ENCODE results near the gene PEX19.
"Not testable (repeated sequence)": the region's sequence is repeated elsewhere in the genome, so short reads cannot be mapped to it uniquely, and the experiment has no call there.

Gene PEX19

GRCh38 chr1:160307118-160307791 lies 22.3 kb upstream of the PEX19 start:
- TF ChIP-seq POLR2AphosphoS5 (IDR thresholded peaks at IDR 0.05; ENCODE audit: low read depth, low read length) (no peak), TAF1 (IDR thresholded peaks at IDR 0.05; ENCODE audit: borderline replicate concordance, low read depth, low read length) (no peak), POLR2A (IDR thresholded peaks at IDR 0.05; ENCODE audit: low read depth, low read length) (no peak)
- FAIRE-seq: no peak
- DNase-seq (ENCODE audit: insufficient read length): no peak

DNA sequence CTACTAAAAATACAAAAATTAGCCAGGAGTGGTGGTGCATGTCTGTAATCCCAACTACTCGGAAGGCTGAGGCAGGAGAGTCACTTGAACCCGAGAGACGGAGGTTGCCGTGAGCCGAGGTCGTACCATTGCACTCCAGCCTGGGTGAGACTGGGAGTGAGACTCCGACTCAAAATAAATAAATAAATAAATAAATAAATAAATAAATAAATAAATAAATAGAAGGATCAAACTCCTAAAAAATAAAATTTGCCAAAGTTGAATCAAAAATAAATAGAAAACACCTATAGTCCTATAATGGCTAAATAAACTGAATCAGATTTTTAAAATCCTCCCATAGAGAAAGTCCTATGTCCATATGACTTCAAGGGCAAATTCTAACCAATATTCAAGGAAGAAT lies 15.2 kb upstream of the PEX19 start:
- no peak for DNase-seq (ENCODE audit: insufficient read length)
- TF ChIP-seq POLR2AphosphoS5 (IDR thresholded peaks at IDR 0.05; ENCODE audit: low read depth, low read length): no peak
- no peak for TF ChIP-seq POLR2A (IDR thresholded peaks at IDR 0.05; ENCODE audit: low read depth, low read length)
- no peak for TF ChIP-seq TAF1 (IDR thresholded peaks at IDR 0.05; ENCODE audit: borderline replicate concordance, low read depth, low read length)
- FAIRE-seq: no peak

- DNase-seq (ENCODE audit: insufficient read length) (no peak), FAIRE-seq (no peak)
- TF ChIP-seq POLR2A (IDR thresholded peaks at IDR 0.05; ENCODE audit: low read depth, low read length) (no peak), POLR2AphosphoS5 (IDR thresholded peaks at IDR 0.05; ENCODE audit: low read depth, low read length) (no peak), TAF1 (IDR thresholded peaks at IDR 0.05; ENCODE audit: borderline replicate concordance, low read depth, low read length) (no peak)
These were observed 11.1 kb upstream of the PEX19 start for GRCh38 chr1:160296036-160296435.

- FAIRE-seq (no peak), DNase-seq (ENCODE audit: insufficient read length) (no peak)
- TF ChIP-seq POLR2A (IDR thresholded peaks at IDR 0.05; ENCODE audit: low read depth, low read length) (no peak), POLR2AphosphoS5 (IDR thresholded peaks at IDR 0.05; ENCODE audit: low read depth, low read length) (no peak), TAF1 (IDR thresholded peaks at IDR 0.05; ENCODE audit: borderline replicate concordance, low read depth, low read length) (no peak)
These were observed 8.4 kb upstream of the PEX19 start for GRCh38 chr1:160293020-160293968.

DNA sequence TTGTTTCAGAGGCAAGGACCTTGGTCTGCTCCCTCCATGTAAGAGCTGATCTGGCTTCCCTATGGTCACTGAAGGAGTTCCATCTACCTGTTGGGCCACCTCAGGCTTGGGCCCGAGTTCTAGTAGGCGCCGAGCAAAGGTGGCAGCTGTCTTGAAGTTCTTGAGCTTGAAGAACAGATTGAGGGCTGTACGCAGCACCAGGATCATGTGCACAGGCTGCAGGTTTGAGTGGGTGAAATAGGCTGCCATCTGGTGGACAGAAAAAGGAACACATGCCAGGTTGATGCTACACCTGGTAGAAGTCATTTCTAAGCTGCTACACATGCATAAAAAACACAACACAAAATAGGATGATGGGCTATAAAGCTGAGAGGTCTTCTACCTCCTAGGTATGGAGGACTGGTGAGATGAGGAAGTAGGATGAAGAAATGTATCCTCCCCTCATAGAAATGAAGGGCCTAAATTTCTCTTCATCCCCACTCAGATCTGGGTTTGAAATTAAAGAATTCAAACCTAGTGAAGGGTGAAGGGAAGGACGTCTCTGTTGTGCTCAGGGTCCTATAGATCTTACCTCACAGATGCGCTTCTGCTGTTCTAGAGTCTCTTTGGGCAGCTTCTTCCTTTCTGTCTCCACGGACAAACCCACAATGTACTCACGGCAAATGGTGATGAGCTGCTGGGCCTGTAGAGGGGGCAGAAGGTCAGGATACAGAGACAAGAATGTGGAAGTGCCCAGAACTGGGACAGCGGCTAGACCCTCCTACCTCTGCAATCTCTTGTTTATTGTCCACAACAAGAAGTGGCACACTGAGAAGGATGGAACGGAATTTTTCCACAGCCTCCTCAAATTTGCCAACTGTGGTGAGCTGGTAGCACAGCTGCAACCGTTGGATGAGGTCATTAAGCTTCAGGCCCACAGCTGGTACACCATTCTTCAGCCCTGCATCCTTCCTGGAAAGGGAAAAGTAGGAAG lies 6.6 kb upstream of the PEX19 start:
- FAIRE-seq (peak; percentile 91), DNase-seq (ENCODE audit: insufficient read length) (peak; percentile 27)
- TF ChIP-seq TAF1 (IDR thresholded peaks at IDR 0.05; ENCODE audit: borderline replicate concordance, low read depth, low read length): no peak
- no peak for TF ChIP-seq POLR2AphosphoS5 (IDR thresholded peaks at IDR 0.05; ENCODE audit: low read depth, low read length)

DNA sequence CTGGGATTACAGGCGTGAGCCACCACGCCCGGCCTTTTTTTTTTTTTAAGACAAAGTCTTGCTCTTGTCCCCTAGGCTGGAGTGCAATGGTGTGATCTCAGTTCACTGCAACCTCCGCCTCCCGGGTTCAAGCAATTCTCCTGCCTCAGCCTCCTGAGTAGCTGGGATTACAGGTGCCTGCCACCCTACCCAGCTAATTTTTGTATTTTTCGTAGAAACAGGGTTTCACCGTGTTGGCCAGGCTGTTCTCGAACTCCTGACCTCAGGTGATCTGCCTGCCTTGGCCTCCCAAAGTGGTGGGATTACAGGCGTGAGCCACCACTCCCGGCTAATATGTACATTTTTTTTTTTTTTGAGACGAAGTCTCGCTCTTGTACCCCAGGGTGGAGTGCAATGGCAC lies 2.8 kb upstream of the PEX19 start:
- FAIRE-seq; DNase-seq (ENCODE audit: insufficient read length): not testable (repeated sequence)

GRCh38 chr1:160285506-160285905 lies 573 bp upstream of the PEX19 start:
- FAIRE-seq: no peak
- DNase-seq (ENCODE audit: insufficient read length): no peak
- no peak for TF ChIP-seq POLR2A (IDR thresholded peaks at IDR 0.05; ENCODE audit: low read depth, low read length)
- TF ChIP-seq TAF1 (IDR thresholded peaks at IDR 0.05; ENCODE audit: borderline replicate concordance, low read depth, low read length): no peak
- TF ChIP-seq POLR2AphosphoS5 (IDR thresholded peaks at IDR 0.05; ENCODE audit: low read depth, low read length): no peak

- FAIRE-seq: peak; percentile 9
- DNase-seq (ENCODE audit: insufficient read length): peak; percentile 20
- TF ChIP-seq TAF1 (IDR thresholded peaks at IDR 0.05; ENCODE audit: borderline replicate concordance, low read depth, low read length) (no peak), POLR2A (IDR thresholded peaks at IDR 0.05; ENCODE audit: low read depth, low read length) (no peak), POLR2AphosphoS5 (IDR thresholded peaks at IDR 0.05; ENCODE audit: low read depth, low read length) (no peak)
These were observed 632 bp downstream of the PEX19 start for GRCh38 chr1:160284220-160284781.

DNA sequence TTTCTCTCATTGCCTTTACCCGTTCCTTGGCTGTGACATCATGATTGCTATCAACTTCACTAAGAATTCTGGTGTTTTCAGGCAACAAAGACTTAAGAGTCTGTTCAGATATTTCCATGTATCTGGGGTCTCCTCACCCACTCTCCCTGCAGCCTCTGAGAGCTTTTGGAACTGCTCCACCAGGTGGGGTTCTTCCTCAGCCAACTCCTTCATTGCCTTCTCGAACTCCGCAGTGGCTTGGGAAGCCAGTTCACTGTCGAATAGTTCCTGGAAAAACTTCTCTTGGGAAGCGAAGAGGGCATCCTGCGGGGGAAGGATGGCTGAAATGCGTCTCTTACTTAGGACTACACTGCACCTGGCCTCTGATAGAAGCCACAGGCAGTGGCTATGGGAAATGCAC lies 2.1 kb downstream of the PEX19 start:
- DNase-seq (ENCODE audit: insufficient read length): no peak
- no peak for FAIRE-seq
- TF ChIP-seq TAF1 (IDR thresholded peaks at IDR 0.05; ENCODE audit: borderline replicate concordance, low read depth, low read length) (no peak), POLR2A (IDR thresholded peaks at IDR 0.05; ENCODE audit: low read depth, low read length) (no peak), POLR2AphosphoS5 (IDR thresholded peaks at IDR 0.05; ENCODE audit: low read depth, low read length) (no peak)

DNA sequence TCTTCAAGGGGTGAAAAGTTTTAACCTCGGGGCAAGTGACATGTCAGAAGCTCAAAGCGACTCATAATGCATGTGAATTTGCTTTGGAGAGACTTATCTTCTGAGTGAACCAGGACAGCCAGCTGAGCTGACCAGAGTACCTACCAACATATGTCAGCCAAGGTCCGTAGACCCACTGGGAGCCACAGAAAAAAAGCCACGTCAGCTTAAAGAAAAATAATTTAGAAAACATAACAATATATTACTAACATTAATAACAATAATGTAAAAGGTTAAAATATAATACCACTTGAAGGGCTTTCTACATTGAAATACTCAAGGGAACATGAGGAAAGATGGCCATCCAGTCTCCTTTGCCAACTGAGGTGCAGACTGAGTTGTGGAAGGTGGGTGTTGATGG lies 6.9 kb downstream of the PEX19 start:
- TF ChIP-seq TAF1 (IDR thresholded peaks at IDR 0.05; ENCODE audit: borderline replicate concordance, low read depth, low read length) (no peak), POLR2AphosphoS5 (IDR thresholded peaks at IDR 0.05; ENCODE audit: low read depth, low read length) (no peak), POLR2A (IDR thresholded peaks at IDR 0.05; ENCODE audit: low read depth, low read length) (no peak)
- no peak for FAIRE-seq
- DNase-seq (ENCODE audit: insufficient read length): no peak

GRCh38 chr1:160277330-160277729 lies 7.6 kb downstream of the PEX19 start:
- FAIRE-seq: no peak

More at GRCh38 chr1:160277330-160277729, 7.6 kb downstream of the PEX19 start:
- TF ChIP-seq POLR2A (IDR thresholded peaks at IDR 0.05; ENCODE audit: low read depth, low read length): no peak
- no peak for DNase-seq (ENCODE audit: insufficient read length)
